Measurements from ENCODE around the gene KIAA0930.

Gene KIAA0930

GRCh38 chr22:45240810-45241631 lies at the start of gene KIAA0930:
KIAA0930 (minus strand) TSS chr22:45240894; CDS start chr22:45240703, 191 bp downstream.
- TF ChIP-seq CTCF (IDR thresholded peaks at IDR 0.05): no peak

GRCh38 chr22:45286854-45287551 lies 46.3 kb upstream of the KIAA0930 start:
- TF ChIP-seq CTCF (IDR thresholded peaks at IDR 0.05): no peak

DNA sequence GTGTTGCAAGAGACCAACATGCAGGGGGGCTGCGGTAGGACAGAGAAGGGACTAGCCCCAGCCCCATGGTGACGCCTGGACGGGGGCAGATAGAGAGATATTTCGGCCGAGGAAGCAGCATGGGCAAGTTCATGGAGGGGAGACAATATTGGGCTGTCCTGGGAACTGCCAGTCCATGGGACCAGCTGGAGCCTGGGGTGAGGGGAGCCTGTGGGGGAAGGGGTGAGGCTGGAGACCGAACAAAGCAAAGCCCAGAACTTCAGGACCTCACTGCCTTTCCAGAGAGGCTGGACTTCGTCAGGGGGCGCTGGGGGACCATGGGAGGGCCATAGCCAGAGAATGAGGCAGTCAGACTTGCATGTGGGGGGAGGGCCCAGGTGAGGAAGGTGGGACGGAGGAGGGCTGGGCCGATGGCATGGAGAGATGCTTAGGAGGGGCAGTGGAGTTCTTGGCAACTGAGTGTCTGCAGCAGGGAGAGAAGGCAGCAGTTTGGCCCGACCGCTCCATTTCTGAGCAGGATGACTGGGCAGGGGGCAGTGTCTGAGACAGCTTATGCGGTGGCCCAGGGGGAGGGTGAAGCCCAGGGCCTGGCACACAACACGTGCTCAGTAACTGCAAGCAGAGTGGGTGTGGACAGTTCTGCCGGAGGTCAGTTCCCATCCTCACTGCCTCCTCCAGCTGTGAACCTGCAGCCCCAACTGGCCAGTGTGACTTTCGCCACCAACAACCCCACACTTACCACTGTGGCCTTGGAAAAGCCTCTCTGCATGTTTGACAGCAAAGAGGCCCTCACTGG lies 44.8 kb upstream of the KIAA0930 start:
- no peak for TF ChIP-seq CTCF (IDR thresholded peaks at IDR 0.05)

DNA sequence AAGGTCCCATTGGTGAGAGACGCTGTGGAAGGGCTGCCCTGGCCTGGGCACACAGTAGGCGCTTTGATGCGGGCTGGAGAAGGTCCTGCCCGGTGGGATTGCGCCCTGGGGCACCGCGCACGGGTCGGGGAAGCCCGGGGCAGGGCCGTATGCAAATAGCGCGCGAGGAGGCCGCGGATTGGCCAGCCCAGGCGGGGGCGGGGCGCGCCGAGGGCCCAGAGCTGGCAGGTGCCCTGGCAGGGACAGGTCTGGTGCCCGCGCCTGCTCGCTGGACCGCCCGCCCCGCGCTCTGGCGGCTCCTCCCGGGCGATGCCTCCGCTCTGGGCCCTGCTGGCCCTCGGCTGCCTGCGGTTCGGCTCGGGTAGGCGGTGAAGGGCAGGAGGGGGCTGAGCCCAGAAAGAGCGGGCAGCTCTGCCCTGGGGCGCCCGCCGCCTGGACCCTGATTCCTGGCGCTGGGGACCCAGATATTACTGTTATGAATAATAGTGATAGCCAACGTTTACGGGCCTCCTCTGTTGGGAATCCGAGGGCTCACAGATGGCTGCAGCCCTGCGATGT lies 44.1 kb upstream of the KIAA0930 start, which contains the start of gene UPK3A:
TSS of gene UPK3A (plus strand) at position 245 of the 558 bp plus-strand sequence. CDS start at position 310, 65 bp downstream.
- TF ChIP-seq CTCF (IDR thresholded peaks at IDR 0.05): no peak

DNA sequence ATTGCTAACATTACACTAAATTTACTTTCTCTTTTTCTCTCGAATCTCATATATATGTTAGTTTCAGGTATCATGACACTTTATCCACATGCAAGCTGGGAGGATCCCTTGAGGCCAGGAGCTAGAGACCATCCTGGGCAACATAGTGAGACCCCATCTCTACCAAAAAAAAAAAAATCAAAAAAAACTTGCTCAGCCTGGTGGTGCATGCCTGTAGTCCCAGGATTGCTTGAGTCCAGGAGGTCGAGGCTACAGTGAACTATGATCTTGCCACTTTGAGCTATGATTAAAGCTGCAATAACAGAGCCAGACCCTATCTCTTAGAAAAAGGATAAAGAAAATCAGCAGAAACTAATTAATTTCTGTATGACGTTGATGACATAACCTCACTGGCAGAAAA lies 40.3 kb upstream of the KIAA0930 start:
- no peak for TF ChIP-seq CTCF (IDR thresholded peaks at IDR 0.05)

GRCh38 chr22:45280587-45280980 lies 39.9 kb upstream of the KIAA0930 start:
- no peak for TF ChIP-seq CTCF (IDR thresholded peaks at IDR 0.05)

- no peak for TF ChIP-seq CTCF (IDR thresholded peaks at IDR 0.05)
These were observed 37.4 kb upstream of the KIAA0930 start for GRCh38 chr22:45278125-45278524.
